GM13977 (cell line): ENCODE measurements around the gene PPP1R9A.

Experiments used
- DNase-seq: peaks from one replicate; pipeline ENCODE4 v3.0.0; 2012; ENCODE audit warnings: low spot score
- in situ Hi-C: fragments of 300-500 bp; cut with MboI; formaldehyde crosslinking; loops from one replicate; pipeline ENCODE4 v1.12.0; 2022; ENCODE audit warnings: low sequenced_read_pairs, low pct_unique_long_range_greater_than_20kb, mixed read lengths, inconsistent platforms; ENCODE audit not compliant: unreplicated experiment
- TF ChIP-seq, protein P1 (sequence below): IDR thresholded peaks from 2 replicates; pipeline ENCODE4 v1.5.1; 2012; ENCODE audit warnings: mild to moderate bottlenecking, control low read depth; ENCODE audit not compliant: insufficient read depth; ENCODE audit errors: extremely low read depth, missing control alignments

Gene PPP1R9A

DNA sequence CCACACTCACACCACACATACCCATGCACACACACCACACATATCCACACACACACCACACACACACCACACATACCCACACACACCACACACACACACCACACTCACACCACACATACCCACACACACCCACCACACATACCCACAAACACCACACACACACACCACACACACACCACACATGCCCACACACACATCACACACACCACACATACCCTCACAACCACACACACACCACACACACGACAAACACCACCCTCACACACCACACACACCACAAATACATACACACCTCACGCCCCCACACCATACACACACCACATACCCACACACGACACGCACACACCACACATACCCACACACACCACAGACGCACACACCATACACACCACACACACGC is 297.2 kb downstream of the PPP1R9A start:
- TF ChIP-seq, protein P1, sequence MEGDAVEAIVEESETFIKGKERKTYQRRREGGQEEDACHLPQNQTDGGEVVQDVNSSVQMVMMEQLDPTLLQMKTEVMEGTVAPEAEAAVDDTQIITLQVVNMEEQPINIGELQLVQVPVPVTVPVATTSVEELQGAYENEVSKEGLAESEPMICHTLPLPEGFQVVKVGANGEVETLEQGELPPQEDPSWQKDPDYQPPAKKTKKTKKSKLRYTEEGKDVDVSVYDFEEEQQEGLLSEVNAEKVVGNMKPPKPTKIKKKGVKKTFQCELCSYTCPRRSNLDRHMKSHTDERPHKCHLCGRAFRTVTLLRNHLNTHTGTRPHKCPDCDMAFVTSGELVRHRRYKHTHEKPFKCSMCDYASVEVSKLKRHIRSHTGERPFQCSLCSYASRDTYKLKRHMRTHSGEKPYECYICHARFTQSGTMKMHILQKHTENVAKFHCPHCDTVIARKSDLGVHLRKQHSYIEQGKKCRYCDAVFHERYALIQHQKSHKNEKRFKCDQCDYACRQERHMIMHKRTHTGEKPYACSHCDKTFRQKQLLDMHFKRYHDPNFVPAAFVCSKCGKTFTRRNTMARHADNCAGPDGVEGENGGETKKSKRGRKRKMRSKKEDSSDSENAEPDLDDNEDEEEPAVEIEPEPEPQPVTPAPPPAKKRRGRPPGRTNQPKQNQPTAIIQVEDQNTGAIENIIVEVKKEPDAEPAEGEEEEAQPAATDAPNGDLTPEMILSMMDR, result no peak
- DNase-seq, result no peak
- in situ Hi-C loops, result no loop called here

DNA sequence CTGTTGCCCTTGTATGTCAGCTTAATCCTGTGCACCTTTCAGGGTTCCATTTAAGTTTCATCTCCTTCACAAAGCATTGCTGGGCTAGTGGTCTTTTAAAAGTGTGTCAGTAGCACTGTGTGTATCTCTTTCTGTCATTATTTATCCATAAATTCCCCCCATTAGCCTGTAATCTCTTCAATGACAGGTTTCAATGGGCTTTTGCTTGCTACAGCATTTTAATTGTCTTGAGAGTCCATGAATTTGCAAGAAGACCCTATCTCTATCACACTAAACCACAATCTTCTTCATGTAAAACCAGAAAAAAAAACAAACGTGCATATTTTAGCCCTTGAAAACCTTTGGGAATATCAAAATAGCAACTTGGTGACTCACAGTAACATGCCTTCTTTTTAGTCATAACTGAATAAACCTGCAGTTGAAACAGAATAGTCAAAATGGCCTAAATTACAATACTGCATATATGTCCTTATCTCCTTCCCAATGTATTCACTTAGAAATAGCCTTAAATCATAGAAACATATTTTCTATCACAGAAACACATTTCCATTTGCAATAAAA is 298.4 kb downstream of the PPP1R9A start:
- DNase-seq, result no peak
- in situ Hi-C loops, result no loop called here
- TF ChIP-seq, protein P1, result no peak

DNA sequence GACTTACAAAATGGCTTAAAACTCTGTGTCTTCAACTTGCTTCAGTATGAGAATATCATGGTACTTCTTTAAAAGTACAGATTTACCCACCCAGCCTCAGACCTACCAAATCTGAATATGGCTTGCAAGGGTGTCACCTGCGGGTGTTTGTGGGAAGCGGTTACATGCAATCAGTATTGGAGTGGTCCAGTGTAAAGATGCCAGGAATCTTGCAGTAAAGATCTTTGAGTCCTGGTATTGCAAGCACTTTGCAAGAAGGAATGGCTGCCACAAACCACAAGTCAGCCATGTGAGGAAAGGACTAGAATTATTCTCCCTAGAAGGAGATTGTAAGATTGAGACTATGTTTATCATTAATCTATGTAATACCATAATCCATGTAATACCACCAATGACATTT is 301.9 kb downstream of the PPP1R9A start:
- DNase-seq, result no peak
- TF ChIP-seq, protein P1, result no peak
- in situ Hi-C loops, result no loop called here

GRCh38 chr7:95209788-95210187 is 302.4 kb downstream of the PPP1R9A start:
- in situ Hi-C loops, result no loop called here
- TF ChIP-seq, protein P1, result no peak
- DNase-seq, result no peak

DNA sequence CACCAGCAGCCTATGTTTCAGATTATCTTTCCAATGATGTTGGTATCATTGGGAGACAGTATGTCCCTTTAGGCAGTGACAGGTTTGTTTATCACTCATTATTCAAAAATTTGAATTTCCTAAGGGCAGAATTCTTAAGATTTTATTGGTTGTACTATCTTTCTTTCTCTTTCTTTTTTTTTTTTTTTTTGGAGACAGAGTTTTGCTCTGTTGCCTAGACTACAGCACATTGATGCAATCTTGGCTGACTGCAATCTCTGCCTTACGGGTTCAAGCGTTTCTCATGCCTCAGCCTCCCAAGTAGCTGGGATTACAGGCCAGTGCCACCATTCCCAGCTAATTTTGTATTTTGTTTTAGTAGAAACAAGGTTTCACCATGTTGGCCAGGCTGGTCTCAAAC is 305.8 kb downstream of the PPP1R9A start:
- no peak for DNase-seq
- TF ChIP-seq, protein P1, result no peak
- in situ Hi-C loops, result no loop called here

DNA sequence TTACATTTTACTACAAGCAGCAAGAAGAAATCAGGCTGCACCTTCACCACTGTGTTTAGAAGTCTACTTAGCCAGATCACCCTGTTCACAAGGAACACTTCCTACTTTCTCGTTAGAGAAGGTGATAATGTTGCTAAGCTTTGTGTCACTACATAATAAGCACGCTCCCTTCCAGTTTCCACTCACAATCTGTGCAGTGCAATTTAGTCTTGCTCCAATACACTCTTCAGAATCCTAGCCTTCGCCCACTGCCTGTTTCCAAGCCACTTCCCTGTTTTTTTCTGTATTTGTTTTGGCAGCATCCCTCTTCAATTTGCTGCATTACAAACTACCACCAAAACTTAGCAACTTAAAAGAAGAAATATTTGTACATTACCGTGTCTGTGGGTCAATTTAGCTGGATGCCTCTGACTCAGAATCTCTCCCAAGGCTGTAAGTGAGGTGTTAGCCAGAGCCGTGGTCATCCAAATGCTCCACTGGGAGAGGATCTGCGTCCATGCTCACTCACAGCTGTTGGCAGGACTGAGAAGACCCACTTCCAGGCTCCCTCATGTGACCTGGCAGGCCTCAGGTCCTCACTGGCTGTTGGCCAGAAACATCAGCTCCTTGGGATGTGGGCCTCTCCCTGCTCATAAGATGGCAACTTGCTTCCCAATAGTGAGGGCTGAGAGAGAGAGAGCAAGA is 306.6 kb downstream of the PPP1R9A start:
- DNase-seq, result no peak
- in situ Hi-C loops, result no loop called here
- TF ChIP-seq, protein P1, result no peak
